NCI-H524 treated with DMSO at 0.1 percent for 48 hours (cell line): ENCODE data around the gene ARID5B.

Experiments used
- DNase-seq: peaks from one replicate; lab custom pipeline; 2025; lab: John Stamatoyannopoulos, UW

Gene ARID5B

DNA sequence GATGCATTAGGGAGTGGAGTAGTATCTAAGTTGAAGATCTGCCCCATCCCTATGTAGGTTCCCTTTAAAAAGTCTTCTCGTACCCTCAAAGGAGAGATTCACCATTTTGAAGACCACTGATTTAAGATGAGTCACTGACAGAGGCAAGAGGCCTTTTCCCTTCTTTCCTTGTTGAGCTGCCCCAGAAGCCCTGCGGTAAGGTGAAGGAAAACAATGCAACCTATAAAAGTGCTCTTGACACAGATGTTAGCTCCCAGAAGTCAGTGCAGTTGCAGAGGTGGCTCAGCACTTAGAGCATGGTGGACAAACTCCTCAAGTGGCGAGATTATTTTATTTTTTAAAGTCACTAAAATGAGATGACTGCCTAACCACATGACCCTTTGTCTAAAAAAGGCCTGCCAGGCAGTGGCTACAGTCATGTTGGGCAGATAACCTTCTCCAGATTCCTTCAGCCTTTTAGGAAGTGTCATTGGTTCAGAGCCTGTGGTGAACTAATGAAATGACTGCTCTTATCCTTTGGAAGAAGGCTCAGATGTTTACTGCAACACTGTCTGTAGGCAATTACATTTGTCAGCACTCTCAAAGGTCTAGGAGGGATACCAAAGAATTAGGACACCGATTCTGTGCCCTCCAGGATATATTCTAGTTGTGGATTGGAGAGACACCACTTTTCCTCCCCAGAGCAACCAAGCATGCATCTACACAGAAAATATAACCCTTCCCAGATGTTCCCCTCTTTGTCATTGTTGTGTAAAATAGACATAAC lies 88.7 kb downstream of the ARID5B start:
- no peak for DNase-seq

DNA sequence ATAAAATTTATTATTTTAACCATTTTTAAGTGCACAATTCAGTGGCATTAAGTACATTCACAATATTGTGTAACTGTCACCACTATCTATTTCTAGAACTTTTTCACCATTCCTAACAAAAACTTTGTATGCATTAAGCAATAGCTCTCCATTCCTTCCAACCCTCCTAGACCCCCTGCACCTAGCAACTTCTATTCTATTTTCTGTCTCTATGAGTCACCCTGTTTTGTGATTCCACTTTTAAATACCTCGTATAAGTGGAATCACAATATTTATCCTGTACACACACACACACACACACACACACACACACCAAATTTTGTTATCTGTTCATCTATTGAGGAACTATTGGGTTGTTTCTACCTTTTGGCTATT lies 89.2 kb downstream of the ARID5B start:
- DNase-seq = no peak

DNA sequence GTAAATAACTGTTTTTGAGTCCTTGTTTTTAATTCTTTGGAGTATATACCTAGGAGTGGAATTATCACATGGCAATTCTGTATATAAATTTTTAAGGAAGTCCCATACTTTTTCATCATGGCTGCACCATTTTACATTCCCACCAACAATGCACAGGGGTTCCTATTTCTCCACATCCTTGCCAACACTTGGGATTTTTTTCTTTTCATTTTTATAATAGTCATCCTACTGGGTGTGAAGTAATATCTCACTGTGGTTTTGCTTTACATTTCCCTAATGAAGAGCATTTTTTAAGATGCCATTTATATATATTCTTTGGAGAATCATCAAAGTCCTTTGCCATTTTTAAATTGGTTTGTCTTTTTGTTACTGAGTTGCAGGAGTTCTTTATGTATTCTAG lies 89.7 kb downstream of the ARID5B start:
- no peak for DNase-seq

DNA sequence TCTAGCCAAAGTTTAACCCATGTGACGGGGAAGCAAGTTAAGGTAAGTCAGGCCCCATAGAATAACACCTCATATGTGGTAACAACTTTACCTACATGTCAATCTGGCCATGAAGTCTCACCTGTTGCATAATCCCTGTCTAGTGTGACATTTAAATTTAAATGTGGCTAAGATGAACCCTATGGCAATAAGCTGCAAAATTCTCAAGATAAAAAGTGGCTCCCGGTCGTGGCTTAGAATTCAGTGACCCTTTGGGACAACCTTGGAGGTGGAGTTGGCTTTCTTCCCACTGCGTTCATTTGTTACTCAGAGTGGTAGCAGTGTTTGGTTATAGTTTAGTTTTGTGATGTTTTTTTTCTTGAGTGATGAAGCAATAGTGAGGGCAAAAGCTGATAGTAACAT lies 90.6 kb downstream of the ARID5B start:
- no peak for DNase-seq

DNA sequence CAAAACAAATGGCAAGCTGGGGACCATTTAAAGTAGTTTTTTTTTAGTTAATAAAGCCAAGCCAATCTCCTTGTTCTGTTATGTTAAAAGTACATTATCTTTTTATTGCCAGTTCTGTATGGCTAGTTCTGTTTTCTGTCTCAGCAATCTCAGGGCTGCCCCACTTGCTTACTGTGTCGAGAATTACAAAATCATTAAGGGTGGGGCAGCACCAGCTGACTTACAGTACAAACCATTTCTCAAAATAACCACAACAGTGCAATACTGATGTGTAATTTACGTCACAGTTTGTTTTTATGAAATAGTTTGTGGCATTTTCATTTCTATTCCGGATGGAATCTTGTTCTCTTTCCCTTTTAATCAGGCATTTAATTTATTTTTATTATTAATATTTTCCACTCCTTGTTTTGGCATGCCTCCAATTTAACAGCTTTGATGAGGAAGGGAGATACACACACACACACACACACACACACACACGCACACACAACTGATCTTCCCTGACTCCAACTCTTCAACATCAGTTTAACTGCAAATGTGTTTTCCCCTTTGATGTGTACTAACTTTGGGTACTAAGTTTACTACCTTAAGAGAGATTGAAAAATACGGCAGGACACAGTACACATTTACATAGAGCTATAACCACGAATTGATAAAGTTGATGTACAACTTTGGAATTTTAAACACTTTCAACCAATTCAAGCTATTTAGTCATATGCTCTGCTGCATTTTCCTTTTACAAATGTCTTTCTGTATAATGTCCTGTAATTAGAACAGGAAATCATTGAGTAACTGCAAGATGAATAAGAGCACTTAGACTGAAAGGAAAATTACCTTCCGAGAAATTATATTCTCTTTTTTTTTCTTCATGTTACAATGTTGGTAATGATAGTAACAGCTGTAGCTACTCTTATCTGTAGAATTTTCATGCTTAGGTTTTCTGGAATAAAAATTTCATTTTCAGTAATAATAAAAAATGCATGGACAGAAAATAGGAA lies 91.5 kb downstream of the ARID5B start:
- no peak for DNase-seq

DNA sequence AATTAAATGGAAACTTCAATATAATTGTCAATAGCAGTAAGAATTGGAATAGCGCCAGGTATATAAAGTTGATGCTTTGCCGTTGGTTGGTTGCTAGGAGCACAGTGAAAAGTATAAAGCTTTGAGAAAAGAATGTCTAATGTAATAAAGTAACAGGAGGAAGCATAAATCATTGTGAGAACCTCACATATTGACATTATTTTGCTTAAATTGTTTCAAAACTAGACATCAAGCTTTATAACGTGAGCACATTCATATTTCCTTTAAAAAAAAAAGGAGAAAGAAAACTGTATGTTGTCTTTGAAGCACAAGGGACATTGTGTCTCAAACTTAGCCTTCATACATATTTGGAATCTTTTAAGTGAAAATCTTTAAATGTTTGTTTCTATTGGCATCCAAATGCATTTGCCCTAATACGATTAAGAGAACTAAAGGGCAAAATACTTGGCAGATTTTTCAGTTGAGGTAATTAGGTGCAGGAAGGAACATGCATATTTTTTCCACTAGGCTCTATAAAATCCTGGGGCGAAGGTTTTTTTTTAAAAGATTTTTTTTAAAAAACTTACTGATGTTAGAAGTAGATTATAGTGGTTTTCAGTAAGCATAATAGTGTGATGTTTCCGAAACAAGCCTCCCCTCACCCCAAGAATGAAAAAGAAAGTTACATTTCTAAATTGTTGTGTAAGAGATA lies 92.4 kb downstream of the ARID5B start:
- no peak for DNase-seq

DNA sequence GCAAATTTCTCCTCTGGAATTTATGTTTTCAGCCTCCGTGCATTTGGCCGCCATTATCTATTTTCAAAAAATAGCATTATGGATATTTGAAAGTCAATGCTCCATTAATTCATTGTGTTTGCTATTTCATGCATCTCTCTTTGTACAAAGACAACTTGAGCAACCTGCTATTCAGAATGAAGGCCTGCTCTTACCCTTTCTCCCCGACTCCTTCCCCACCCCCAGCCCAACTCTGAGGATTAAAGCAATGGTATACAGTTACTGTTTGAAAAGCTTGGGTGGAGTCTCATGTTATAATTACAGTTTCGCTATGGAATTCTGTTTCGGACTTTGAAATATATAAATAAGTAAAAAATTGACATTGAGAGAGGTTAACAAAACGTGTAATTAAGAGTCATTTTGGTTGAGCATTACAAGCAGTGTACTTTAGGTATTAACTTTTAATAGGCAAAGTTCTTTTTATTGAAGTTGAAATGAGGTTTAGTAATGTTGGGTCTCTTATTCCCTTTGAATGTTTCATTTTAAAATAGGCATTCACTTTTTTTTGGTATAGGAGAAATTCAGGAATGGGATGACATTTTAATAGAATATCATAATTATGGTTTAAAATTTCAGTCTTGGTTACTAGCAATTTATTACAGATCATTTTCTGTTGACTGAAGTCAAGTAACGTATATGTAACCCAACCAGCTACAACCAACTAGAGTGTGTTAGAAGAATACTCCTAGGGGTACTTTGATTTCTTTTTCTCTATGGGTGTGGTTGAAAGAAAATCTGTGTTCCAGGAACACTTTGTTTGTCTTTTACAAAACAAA lies 93.1 kb downstream of the ARID5B start:
- DNase-seq = no peak

DNA sequence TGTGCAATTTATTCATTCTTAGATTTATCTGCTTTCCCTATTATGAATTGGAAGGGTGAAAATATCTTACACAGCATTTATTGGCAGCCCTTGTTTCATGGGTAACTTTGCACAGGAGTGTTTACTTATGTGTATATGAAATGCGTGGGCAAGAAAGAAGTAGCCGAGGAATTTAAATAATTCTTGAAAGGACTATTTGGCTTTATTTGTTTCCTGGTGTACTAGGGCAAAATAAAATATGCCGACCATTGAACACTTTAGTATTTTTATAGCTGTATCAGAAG lies 93.7 kb downstream of the ARID5B start:
- DNase-seq = no peak

DNA sequence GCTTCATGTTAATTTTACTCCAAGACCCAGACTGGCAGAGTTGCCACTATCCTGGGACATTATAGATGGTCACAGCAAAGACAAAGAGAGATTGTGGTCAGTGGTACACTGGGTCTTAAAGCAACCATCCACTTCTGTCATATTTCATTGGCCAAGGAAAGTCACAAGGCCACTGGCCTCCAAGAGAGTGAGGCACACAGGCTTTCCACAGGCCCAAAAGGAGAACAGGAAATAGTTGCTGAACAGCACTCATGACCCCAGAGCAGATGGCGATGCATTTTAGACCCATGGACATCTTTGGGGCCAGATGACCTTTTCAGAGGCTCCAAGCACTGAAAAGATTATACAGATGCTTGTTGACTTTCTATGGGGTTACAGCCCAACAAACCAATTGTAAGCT lies 97.4 kb downstream of the ARID5B start:
- no peak for DNase-seq

DNA sequence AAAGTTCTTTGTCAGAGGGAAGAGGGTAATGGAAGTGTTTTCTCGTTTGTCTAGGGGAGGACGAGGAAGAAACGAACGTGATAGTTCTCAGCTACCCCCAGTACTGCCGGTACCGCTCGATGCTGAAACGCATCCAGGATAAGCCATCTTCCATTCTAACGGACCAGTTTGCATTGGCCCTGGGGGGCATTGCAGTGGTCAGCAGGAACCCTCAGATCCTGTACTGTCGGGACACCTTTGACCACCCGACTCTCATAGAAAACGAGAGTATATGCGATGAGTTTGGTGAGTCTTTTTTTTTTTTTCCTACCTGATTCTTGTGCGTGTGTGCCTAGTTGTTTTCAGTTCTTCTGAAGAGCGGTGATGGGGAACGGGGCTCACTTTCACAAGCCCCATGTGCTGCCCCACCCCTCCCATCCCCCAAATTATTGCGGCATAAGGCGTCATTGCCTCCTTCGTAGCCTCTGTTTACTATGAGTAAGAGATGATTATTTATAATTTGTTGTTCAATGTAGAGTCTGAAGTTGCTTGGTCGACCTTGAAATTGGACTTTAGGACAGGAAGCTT lies 98.6 kb downstream of the ARID5B start:
- no peak for DNase-seq

DNA sequence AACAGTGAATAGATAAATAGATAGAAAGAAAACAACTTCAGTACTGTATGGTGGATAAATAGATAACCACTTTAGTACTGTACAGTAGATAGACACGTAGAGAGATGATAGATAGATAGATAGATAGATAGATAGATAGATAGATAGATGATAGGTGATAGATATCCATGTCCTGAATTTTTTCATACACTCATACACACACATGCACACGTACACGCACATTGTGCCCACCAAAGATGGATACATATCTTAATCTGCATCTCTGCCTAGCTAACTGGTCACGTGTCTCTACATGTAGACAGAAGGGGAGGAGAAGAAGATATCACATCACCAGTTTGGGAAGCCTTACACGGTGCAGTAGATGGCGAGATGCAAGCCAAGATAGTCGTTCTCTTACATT lies 99.2 kb downstream of the ARID5B start:
- DNase-seq = no peak

DNA sequence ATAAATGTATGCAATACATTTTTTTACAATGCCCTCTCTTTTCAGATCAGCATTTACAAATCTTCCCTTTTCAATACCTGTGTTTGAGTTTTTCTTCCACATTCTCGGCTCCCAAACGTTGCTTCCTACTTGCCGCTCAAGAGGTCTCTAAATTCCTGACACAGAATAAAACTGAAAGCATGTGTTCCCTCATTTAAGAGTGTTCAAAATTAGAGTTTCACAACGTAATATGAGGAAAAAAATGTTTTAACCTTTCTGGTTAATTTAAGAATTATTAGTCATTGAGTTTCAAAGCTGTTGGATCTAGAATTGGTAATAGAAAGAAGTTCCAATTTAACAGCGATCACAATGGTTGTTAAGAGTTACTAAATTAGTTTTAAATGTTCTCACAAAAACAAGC lies 100.4 kb downstream of the ARID5B start:
- DNase-seq = no peak

DNA sequence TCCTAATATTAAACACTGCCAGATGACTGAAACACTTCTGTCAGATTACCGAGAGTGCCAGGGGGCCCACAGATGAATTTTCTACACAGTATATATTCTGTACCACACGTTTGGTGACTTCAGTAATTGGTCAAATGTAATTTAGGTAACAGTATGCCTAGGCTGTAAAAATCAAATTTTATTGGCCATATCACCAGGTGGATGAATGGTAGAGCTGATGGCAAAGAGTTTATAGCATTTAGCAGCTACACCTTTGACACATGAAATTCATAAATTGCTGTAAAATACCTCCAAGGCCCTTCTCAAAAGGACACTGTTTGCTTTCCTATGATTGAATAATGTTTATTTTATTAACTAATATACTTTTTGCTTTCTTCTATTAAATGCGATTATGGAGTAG lies 101.3 kb downstream of the ARID5B start:
- no peak for DNase-seq

DNA sequence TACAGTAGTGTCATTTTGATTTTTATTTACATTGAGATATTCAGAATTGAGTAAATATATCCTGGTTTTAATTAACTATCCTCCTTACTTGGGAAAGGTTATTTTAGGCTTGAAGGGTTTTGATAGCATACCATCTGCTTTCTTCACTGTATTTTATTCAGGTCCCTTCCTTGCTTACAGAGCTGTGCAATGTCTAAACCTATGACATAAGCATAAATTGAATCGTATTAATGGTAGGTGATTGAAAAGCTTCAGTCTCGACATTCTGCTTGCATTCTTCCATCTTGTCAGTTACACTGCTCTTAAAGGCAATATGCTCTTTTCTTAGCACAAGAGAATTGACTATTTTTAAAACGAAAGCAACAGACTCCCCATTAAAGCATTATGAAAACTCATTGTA lies 102.5 kb downstream of the ARID5B start:
- no peak for DNase-seq

DNA sequence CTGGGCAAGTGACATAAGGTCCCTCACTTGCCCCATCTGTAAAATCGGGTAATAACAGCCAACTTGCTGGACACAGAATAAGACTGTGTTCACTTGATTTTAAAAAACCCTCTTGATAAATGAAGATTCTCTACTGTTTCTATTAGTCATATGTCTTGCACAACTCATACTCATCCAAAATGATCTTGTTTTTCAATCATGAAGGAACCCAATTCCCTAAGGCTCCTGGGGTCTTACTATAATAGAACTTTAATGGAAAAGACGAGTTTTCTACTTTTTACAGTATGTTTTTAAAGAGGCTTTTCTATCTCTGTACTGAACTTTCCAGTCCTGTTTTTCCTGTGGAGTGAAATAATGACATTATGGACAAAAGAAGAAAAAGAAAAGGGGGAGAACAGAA lies 103.8 kb downstream of the ARID5B start:
- no peak for DNase-seq

DNA sequence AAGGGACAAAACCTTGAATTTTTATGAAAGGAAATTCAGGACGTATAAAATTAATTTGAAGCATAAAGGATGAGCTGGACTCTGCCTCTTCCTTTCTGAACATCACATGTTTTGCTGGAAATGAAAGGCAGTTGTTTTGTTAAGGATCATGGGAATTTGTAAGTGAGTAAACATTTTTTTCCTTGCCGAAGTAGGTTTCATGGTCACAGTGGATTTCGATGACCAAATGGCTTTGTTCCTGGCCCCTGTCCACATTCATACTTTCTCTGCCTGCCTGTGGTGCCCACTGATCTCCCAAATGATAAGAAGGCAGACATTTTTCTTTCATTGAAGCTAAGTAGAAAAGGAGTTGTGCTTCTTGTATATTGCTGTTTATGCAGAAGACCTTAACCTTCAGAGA lies 104.2 kb downstream of the ARID5B start:
- DNase-seq = no peak

DNA sequence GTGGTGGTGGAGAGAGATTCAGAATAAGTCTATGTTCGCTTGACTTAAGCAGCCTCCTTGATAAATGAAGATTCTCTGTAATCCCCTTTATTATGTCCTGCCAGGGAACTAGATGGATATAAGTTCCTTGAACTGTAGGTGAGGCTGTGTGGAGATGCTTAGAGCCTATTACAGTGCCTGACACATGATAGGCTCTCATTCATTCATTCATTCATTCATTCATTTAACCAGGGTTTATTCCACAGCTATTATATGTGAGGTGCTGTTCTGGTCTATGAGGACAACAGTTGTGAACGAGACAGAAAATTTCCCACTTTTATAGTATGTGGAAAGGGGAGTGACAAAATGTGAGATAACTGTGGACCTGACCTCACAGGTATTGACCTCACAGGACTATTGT lies 105.6 kb downstream of the ARID5B start:
- DNase-seq = no peak

DNA sequence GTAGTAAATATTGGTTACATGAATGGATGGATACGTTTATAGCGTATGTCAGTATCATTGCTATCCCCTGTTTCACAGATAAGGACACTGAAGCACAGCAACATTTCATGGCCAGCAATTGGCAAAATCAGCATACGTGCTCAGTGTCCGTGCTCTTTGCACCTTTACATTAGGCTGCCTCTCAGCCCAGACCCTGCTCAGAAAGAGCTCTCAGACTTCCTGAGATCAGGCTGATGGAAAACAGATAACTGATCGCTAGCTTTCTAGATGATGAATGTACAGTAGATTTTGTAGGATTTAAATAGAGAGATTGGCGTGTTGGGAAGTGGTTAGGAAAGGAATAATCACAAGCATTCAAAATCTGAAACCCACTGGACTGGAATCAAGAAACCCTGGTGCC lies 106.7 kb downstream of the ARID5B start:
- DNase-seq = no peak

DNA sequence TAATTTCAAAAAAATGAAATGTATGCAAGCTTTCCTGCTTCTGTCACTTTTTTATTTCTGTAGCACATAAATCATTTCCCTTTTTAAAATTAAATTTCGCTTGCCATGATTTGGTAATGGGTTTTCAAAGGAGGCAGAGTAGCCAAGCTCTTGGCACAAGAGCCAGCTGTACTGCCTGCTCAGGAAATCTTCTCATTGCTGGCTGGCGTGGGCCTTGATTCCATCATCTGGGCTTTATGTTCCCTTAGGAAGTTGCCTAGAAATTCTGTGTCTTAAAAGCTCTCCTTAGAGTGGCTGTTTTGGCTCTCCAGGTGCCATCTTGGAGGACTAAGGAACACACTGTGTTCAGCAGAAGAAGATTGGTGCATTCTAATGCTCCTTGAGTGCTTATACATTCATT lies 107.4 kb downstream of the ARID5B start:
- DNase-seq = no peak

DNA sequence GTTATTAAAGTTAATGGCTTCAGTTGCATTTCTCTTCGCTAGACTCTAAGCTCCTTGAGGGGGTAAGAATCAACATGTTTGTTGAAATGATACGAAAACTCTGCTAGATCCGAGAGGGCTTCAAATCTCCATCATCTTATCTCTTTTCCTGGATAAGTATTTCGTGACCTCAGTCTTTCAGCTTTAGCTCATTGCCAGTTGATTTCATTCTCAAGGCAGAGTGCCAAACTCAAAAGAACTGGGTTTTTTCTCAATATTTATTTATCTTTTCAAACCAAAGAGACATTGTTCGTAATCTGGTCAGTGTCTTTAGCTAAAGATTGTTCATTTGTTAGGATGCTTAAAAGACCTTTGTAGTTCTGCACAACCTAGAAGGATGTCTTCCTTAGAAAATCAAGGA lies 108.9 kb downstream of the ARID5B start:
- no peak for DNase-seq

DNA sequence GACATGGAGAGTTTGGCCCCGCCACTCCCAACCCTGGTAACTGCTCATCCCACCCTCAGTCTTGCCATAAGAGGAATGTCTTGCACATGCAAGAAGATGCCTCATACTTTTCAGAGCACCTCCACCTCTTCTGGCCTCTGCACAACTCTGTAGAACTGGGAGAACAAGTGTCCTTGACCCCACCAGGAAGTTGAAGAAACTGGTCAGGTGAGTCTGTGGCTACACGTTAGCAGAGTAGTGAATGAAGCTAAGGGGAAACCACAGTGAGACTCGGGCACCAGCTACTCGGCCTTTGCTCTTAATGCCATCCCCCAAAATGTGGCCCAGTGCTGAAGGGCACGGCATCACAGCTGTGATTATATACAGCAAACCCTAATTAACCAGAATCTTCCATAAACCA lies 110.1 kb downstream of the ARID5B start:
- DNase-seq = no peak

DNA sequence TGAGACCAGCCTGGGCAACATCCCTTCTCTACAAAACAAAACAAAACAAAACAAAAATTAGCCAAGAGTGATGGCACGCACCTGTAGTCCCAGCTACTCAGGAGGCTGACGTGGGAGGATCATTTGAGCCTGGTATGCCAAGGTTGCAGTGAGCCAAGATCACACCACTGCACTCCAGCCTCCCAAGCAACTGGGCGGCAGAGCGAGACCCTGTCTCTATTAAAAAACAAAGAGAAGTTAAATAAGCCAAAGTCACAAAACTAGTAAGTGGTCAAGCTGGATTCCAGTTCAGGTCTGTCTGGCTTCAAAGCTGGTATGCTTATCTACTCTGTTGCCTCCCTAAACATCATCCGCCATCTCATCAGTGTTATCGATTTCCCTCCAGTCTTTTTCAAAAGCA lies 110.8 kb downstream of the ARID5B start:
- DNase-seq = no peak
